HG03354 (cell line): ENCODE measurements around the gene GOLGA6L1.
"Not testable (repeated sequence)": the region's sequence is repeated elsewhere in the genome, so short reads cannot be mapped to it uniquely, and the experiment has no call there.

Experiments used
- ATAC-seq: cut with Tn5 transposase; IDR thresholded peaks from one replicate; pipeline ENCODE4 v1.9.1; 2021; ENCODE audit warnings: mild to moderate bottlenecking; ENCODE audit not compliant: unreplicated experiment, poor library complexity, severe bottlenecking

Gene GOLGA6L1

GRCh38 chr15:23136722-23137121 lies at the start of gene GOLGA6L1:
TSS of gene GOLGA6L1 (minus strand) at chr15:23136822. CDS start at chr15:23136731, 91 bp downstream.
- not testable (repeated sequence) for ATAC-seq

- not testable (repeated sequence) for ATAC-seq
Observed at GRCh38 chr15:23181201-23181600, 44.6 kb upstream of the GOLGA6L1 start.

GRCh38 chr15:23180547-23180927 lies 43.9 kb upstream of the GOLGA6L1 start:
- ATAC-seq = not testable (repeated sequence)

GRCh38 chr15:23179768-23180546 lies 43.3 kb upstream of the GOLGA6L1 start:
- not testable (repeated sequence) for ATAC-seq

- not testable (repeated sequence) for ATAC-seq
Observed at GRCh38 chr15:23176683-23177082, 40.1 kb upstream of the GOLGA6L1 start.

GRCh38 chr15:23175606-23176005 lies 39.0 kb upstream of the GOLGA6L1 start:
- not testable (repeated sequence) for ATAC-seq

GRCh38 chr15:23174609-23175140 lies 38.1 kb upstream of the GOLGA6L1 start:
- ATAC-seq = not testable (repeated sequence)

- ATAC-seq = not testable (repeated sequence)
Observed at GRCh38 chr15:23132787-23133186, 3.8 kb downstream of the GOLGA6L1 start.

- no peak for ATAC-seq
Observed at GRCh38 chr15:23118208-23118607, 18.4 kb downstream of the GOLGA6L1 start.

- no peak for ATAC-seq
Observed at GRCh38 chr15:23095796-23096195, 40.8 kb downstream of the GOLGA6L1 start.

- ATAC-seq = no peak
Observed at GRCh38 chr15:23083115-23083514, 53.5 kb downstream of the GOLGA6L1 start.

GRCh38 chr15:23081996-23082737 lies 54.5 kb downstream of the GOLGA6L1 start:
- not testable (repeated sequence) for ATAC-seq

- ATAC-seq = no peak
Observed at GRCh38 chr15:23081271-23081670, 55.4 kb downstream of the GOLGA6L1 start.

GRCh38 chr15:23079766-23080165 lies 56.9 kb downstream of the GOLGA6L1 start:
- ATAC-seq = no peak
